Sciatic nerve (tissue), 2 donors: ENCODE results near the gene PHLDB2. TPM values are rescaled to one million over a fixed set of nuclear protein-coding genes. Genes with fewer than 3 reads are reported as not detected.
A peak's percentile ranks its signal among the peaks of the same experiment; 100 is the strongest.

Experiments used
- ATAC-seq: fragments of 200-7000 bp; cut with Tn5 transposase; one replicate; pipeline ENCODE4 v1.9.1; 2020; ENCODE audit warnings: mild to moderate bottlenecking, moderate library complexity
- DNase-seq: peaks from one replicate; pipeline ENCODE4 v3.0.0-alpha.2; 2020; ENCODE audit warnings: low spot score
- intact Hi-C: fragments of 100-400 bp; cut with DNase I; formaldehyde crosslinking; loops from one replicate; pipeline ENCODE4 v1.14.2; 2022
- total RNA-seq: library from RNA; stranded (reverse); fragmentation: NEBNext Ultra II Directional; extraction: Animal tissue kit (Norgen Biotek cat#: 25700); gene quantifications from one replicate; pipeline ENCODE4 v1.2.1, GENCODE V29; 2021
- donor health status: DM: no; HTN: no; CAD: no.
- donor health status: DM: no; HTN: no; CAD: no.

The PHLDB2 gene
- total RNA-seq, 1 donor from 2014 or later = 150 TPM

- DNase-seq (no peak), ATAC-seq (peak; percentile 25)
- intact Hi-C loops = no loop called here
Observed at GRCh38 chr3:111871809-111872623, 13.0 kb downstream of the PHLDB2 start.

GRCh38 chr3:111872979-111873378 is 13.9 kb downstream of the PHLDB2 start:
- ATAC-seq (peak; percentile 79), DNase-seq (no peak)
- intact Hi-C loops = no loop called here

DNA sequence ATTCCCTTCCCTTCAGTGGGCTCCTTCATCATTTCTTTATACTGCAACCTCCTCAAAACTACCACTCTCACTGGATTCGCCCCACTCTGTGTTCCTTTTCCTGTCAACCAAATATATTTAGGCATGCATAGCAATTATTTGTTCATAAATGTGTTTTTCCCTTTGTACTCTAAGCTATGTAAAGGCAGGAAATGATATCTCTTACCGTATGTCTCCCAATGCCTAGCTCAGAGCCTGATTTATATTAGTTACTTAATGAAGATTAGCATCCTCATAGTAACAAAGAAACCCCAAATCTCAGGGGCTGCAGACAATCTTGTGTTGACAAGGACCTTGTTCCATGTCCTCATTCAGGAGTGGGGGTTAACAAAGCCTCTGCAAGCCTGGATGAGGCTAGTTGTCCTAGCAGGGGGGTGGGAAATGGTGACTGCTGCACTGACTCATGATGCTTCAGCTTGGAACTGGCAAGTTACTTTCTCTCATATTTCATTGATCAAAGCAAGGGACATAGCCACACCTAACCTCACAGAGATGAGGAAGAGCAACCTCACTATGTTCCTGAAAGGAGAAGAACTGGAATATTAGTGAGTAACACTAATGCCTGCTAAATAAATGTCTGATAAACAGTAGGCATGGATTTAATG is 15.2 kb downstream of the PHLDB2 start:
- ATAC-seq (peak; percentile 39), DNase-seq (no peak)
- intact Hi-C loops = no loop called here

DNA sequence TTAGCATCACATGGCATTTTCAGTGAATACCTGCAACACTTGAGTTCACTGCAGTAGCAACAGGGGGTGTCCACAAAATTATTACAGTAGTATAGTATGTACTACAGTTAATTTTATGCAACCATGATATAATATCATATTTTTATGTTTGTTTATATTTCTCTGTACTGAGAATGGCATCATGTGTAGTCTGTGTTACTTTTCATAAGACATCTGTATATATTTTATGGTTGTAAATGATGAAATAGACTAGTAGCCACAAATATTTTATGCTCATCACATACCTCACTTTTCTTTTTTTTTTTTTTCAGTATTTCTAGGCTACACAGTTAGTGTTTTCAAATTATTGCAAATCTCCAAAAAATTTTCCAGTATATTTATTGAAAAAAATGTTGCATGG is 22.4 kb downstream of the PHLDB2 start:
- intact Hi-C loops = no loop called here
- DNase-seq = no peak
- ATAC-seq = no peak

- ATAC-seq = peak; percentile 55
- DNase-seq = no peak
- intact Hi-C loops = no loop called here
Observed at GRCh38 chr3:111882194-111882593, 23.1 kb downstream of the PHLDB2 start.

DNA sequence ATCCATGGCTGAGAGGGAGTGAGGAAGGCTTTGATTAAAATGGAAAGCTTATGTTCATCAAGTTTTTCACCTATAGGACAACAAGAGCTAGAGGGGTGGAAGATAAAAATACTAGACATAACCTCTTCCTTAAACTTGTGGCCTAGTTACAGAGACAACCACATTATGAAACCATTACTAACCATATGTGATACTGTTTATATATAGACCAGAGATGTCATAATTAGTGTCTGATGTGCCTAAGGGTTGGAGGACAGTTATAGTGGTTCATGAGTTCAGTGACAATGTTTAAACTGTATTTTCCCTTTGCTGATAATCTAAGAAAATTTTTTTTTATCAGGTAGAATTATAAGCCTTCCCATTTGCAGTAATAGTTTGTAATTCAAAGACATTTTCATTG is 23.7 kb downstream of the PHLDB2 start:
- intact Hi-C loops = no loop called here
- no peak for ATAC-seq
- no peak for DNase-seq

- intact Hi-C loops = no loop called here
- no peak for DNase-seq
- ATAC-seq = no peak
Observed at GRCh38 chr3:111884411-111885018, 25.4 kb downstream of the PHLDB2 start.

GRCh38 chr3:111885578-111885977 is 26.5 kb downstream of the PHLDB2 start:
- no peak for DNase-seq
- intact Hi-C loops = no loop called here
- ATAC-seq = no peak

DNA sequence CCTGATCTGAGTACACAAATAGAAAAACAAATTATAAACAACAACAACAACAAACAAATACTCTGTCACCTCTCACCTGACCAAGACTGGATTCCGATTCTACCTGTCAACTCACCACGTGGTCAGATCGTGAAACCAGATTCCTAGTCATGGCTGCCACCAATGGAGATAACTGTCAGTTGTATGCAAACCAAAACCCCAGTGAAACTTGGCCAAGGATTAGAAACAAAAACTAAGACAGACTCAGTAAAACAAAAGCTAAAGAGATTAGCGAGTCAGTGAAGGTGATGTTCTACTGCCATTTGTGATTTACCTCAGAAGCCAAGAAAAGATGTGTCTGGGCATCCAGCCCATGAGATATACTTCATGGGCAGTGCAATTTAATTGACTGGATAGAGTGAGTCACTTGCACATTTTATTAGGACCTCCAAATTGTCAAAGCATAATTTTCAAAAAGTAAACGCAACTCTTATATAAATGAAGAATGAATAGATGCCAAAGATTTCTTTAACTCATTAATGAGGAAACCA is 31.1 kb downstream of the PHLDB2 start:
- ATAC-seq (no peak), DNase-seq (no peak)
- intact Hi-C loops = no loop called here

DNA sequence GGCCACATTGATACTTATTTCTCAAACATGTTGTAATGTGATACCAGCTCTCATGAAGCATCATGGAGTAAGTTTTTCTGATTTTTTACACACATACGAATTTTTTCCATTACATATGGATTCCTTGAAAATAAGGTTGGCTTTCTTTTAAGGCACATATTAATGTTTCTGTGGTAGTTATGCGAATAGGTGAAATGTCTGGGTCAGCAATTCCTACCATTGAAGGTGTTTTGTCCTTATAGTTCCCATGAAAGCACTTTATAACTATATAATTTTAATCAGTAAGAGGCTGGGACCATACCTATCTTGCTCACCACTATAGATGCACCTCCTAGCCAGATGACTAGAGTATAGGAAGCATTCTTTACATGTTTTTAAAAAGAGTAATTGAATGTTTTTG is 33.0 kb downstream of the PHLDB2 start:
- DNase-seq (no peak), ATAC-seq (no peak)
- intact Hi-C loops = no loop called here

DNA sequence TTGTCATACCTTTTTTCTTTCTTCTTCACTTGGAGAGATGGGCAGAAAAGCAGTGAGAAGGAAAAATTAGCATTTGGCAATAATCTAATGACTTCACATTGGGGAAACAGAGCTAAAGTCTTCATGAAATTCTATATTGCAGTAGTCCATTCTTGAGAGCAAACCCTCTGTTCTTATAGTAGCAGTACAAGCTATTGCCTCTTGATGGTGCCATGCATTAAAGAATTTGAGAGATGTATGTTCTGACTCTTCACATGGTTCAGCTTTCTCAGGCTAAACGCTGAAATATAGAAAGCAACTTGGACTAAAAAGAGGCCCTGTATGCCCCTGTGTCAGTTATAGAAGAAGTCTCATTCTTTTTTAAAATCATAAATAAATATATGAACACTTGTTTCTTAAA is 36.0 kb downstream of the PHLDB2 start:
- intact Hi-C loops = no loop called here
- ATAC-seq (no peak), DNase-seq (no peak)

DNA sequence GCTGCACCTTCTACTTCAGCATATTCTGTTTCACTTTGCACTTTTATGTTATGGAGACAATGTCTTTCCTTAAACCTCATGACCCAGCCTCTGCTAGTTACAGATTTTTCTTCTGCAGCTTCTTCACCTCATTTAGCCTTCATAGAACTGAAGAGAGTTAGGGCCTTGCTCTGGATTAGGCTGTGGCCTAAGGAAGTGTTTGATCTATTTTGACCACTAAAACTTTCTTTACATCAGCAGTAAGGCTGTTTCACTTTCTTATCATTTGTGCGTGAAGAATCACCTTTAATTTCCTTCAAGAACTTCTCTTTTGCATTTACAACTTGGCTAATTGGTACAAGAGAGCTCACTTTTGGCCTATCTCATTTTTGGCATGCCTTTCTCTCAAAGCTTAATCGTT is 40.9 kb downstream of the PHLDB2 start:
- no peak for ATAC-seq
- no peak for DNase-seq
- intact Hi-C loops = no loop called here

GRCh38 chr3:111901637-111902036 is 42.6 kb downstream of the PHLDB2 start:
- DNase-seq (no peak), ATAC-seq (no peak)
- intact Hi-C loops = no loop called here

DNA sequence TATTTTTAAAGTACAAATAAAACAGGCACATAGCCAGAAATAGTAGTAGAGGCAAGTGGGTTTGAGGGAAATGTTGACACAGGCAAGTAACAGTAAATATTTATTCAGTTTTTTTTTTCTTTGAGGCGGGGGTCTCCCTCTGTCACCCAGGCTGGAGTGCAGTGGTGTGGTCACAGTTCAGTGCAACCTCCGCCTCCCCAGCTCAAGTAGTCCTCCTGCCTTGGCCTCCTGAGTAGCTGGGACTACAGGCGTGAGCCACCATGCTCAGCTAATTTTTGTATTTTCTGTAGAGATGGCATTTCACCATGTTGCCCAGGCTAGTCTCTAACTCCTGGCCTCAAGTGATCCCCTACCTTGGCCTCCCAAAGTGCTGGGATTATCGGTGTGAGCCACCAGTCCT is 43.5 kb downstream of the PHLDB2 start:
- intact Hi-C loops = no loop called here
- DNase-seq (no peak), ATAC-seq (no peak)

DNA sequence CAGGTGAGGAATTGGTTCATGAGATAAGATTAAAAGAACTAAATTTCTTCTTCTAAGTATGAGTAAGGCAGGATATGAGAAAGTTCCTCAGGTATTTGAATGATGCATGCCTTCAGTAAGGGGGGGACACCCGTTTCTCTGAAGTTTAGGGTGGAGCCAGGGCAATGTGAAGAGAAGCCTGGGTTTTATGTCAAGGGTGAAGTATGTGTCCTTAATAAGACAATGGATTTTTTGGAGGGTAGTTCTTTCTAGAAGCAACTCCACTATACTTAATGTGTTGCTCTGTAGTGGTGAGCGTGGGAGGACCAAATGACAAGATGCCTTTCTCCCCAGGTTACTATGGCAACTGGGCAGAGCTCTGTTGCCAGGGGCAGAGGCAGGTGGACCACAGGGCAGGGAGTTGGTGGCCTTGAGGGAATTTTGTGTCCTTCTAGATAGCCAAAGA is 44.0 kb downstream of the PHLDB2 start:
- DNase-seq (no peak), ATAC-seq (peak; percentile 10)
- intact Hi-C loops = no loop called here

- ATAC-seq (peak; percentile 85), DNase-seq (no peak)
- intact Hi-C loops = no loop called here
Observed at GRCh38 chr3:111904376-111905241, 45.5 kb downstream of the PHLDB2 start.

DNA sequence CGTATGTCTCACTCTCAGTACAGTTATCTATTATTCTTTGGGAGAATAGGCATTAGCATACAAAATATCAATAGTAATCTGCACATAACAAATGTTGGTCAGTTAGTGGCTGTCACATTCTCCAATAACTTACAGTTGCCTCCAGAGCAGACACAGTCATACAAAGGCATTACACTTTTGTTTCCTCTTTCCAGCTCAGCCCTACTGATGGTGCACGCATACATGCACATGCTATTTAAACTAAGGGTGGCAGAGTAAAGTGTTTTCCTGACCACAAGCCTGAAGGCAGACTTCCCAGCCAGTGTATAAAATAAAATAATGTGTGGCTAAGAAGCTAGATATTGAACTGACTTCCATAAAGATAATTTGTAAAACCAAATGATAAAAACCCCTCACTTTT is 47.6 kb downstream of the PHLDB2 start:
- intact Hi-C loops = no loop called here

DNA sequence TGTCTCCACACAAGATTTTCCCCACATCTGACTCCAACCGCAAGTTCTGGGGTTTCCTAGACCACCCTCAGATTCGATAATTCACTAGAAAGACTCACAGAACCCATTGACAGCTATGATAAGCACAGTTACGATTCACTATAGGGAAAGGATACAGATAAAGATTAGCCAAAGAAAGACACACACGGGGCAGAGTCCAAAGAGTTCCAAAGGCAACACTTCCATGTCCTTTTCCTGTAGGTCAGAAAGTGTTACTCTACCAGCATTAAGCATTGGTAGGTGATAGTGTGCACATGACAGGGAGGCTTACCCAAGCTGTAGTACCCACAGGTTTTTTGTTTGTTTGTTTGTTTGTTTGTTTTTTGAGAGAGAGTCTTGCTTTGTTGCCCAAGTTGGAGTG is 48.1 kb downstream of the PHLDB2 start:
- DNase-seq = no peak
- ATAC-seq = no peak
- intact Hi-C loops = no loop called here

More for the DNA sequence above, 47.6 kb downstream of the PHLDB2 start:
- DNase-seq (no peak), ATAC-seq (no peak)

DNA sequence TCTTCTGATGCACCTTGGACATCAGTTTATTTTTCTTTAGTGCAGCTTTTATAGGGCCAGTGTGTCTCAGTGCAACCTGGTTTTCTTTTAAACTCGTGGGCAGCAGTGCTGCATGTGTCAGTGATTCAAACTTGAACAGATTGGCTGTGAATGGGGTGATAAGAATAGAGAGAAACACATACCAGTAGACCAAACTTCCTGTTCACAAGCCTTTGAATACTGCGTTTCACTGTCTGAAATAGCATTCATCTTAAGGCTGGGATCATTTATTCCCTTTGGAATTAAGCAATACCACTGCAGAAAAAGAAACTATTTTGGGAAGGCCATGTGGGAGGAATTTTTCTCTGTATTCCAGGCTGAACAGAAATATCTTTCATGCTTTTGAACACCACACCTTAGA is 51.7 kb downstream of the PHLDB2 start:
- intact Hi-C loops = no loop called here
- DNase-seq (no peak), ATAC-seq (peak; percentile 75)
